ENCODE results near the gene TBX18. TPM values are rescaled to one million over a fixed set of nuclear protein-coding genes. Genes with fewer than 3 reads are reported as not detected.

Gene TBX18
- total RNA-seq, 1 donor from 2014 or later, result 1.4 TPM

DNA sequence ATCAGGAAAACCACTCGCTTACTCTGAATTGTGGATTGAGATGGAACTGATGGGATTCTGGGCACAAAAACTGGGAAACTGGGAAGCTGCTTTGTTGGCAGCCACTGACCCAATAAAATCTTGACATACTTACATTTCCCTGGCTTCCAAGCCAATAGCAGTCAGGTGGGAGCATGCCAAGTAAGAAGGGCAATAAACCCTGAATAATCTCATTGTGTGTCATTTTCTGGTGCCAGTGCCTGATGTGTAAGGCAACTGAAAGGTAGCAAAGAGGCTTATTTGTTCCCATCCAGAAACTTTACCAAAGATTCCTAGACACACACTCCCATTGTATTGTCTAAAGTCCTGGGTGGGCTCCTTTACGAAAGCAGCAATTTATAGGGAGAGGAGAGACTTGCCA, 93.2 kb downstream of the TBX18 start:
- no peak for DNase-seq (ENCODE audit: low spot score)

DNA sequence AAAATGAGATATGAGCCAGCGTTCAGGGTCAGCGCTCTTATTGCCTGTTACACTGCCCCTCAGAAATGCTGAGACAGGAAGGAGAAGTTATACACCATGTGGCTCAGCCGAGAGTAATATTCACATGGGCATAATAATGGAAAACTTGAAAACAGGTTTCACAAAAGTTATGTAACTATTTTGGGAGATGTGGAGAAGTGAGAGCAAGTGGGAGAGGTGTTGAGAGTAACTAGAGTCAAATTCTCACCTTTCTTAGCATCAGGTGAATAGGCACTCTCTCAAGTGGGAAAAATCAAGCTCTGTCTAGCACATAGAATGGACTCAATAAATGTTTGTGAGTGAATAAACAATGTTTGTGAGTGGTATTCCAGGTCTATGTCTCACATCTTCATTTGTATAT, 94.5 kb downstream of the TBX18 start:
- no peak for DNase-seq (ENCODE audit: low spot score)

DNA sequence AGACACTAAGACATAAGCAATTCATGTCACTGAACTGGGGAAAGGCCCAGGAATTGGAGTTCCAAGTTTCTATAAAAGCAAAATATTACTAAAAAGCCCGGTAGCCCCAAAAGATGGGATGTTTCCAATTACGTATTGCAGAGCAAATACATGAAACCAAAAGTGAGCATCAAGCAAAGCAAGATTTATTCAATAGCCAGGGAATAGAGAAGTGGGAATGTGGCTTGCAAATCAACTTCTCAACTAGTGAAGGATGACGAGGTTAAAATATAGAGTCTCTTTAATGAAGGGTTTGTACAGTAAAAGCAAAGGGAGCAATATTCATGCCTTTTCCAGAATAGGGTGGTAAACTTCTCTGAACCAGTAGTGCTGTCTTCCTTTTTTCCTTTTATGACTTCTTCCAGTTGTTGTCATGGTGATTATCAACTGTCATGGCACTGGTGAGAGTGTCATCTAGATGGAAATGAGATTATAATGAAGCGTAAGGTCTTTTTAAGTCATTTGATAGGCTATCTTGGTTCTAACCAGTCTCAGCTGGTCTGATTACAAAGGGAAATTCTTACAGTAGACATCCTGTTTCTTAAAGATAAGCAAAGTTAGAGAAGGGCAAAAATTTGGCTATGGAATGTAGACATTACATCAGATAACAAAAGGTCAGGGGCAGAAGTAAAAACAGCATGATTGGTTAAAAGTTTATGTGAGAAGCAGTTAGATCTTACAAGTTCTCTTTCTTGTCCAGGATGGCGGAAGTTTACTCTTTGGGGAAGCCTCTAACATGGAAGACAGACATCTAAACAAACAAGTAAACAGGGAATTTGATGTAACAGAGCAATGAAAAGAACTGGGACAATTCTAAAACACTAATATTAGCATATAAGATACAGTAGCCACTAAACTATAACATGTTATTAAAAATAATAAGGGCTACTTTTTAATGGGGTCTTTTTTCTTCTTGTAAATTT, 96.9 kb downstream of the TBX18 start:
- no peak for DNase-seq (ENCODE audit: low spot score)

DNA sequence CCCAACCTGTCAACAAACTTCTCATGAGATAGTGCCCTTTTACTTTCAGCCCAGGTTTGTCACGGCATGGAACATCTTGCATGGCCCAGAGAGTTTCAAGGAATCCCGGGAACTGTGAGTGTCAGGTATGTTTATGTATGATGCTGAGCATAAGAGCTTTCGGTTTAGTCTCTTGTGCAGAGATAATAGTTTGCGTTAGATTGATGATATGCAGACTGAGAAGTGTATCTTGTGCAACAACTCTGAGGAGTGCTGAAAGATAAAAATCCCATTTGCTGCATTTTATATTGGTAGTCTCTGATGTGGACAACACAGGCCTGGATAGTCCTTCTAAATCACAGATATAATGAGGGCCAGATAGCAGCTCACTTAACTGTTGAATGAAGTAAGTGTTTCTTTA, 99.0 kb downstream of the TBX18 start:
- DNase-seq (ENCODE audit: low spot score), result no peak

DNA sequence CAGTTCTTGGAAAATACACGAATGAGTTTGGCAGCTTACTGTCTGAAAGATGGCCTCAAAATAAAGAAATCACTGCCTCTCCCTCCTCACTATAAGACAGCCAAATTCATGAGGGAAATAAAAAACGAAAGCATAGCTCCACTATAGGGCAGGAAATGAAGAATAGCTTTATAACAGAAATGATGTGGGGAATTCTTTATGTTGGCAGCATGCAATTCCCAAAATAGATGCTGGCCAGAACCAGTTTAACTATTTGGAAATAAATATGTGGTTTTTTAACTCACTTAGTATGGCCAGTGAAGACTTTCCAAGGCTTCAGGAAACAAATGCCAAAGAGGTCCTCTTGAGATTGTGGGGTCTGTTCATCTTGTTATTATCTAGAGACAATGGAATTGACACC, 100.5 kb downstream of the TBX18 start:
- DNase-seq (ENCODE audit: low spot score), result no peak

DNA sequence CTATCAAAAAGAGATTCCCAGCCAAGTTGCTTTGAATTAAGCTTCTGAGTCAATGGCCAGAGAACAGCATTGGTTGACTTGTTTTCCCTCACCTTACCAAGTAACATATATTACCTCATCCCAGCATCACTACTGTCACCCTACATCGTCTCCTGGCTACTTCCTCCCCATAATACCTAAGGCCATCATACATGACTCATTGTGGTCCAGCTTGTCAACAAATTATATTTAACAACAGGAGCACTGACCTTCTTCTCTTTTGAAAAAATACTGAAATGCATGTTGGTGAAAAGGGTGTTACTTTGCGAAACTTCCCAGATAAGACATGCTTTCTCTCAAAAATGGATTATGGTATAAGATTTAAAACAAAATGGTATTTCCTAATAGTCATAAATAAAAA, 106.9 kb downstream of the TBX18 start:
- no peak for DNase-seq (ENCODE audit: low spot score)

DNA sequence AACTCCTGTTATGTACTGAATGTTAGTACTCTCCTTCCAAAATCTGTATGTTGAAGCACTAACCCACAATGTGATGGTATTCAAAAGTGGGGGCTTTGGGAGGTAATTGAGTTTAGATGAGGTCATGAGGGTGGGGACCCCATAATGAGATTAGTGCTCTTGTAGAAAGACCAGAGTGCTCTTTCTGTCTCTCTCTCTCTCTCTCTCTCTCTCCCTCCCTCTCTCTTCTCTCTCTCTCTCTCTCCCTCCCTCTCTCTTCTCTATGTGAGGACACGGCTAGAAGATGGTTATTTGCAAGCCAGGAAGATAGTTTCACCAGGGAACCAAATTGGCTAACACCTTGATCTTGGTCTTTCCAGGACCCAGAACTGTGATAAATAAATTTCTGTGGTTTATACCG, 107.4 kb downstream of the TBX18 start:
- DNase-seq (ENCODE audit: low spot score), result no peak

DNA sequence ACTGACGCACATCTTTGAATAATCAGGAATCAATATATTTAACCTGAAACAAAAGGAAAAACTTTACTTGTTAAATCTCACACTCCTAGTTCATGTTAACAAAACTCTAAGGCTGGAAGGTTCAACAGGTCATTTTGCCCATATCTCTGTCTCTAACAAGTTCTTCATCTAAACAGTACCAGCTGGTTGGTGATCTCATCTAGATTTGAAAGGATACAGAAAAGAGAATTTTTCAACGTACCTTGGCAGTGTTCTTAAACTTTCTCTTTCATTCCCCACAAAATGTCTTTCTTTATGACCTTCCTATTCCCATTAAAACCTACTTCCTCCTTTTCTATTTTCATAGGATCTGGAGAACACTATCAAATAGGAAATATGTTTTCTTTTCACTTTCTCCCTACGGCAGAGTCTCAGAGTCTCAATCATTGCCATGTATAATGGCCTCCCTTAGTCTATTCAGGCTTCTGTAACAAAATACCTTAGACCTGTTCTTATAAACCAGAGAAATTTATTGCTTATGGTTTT, 111.3 kb downstream of the TBX18 start:
- DNase-seq (ENCODE audit: low spot score), result no peak

DNA sequence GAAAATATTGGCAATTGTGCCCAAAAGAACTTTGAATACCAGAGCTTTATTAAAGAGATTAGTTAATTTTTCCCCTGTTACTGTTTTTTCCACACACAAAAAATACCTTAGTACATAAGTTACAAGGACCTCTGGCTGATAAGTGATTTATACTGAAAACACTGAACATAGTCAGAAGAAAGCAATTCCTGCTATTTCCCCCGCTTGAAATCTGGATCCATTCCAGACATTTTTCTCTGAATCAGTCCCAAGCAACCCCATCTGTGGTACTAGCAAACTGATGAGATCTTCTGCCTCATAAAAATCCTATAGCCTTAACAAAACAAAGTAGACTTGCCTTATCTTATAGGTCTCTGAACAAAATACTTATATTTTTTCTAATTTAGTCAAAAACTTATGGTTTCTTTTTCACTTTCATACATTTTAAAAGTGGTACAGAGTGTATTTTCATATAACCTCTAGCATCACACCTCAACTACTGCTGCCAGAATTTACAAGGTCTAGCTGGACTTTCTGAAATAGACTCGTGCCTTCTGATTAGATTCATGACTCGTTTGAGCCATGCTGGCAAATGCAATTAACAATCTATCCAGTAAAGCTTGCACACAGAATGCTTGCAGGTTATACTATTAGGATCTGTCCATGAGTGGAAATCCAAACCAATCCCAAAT, 111.9 kb downstream of the TBX18 start:
- no peak for DNase-seq (ENCODE audit: low spot score)

DNA sequence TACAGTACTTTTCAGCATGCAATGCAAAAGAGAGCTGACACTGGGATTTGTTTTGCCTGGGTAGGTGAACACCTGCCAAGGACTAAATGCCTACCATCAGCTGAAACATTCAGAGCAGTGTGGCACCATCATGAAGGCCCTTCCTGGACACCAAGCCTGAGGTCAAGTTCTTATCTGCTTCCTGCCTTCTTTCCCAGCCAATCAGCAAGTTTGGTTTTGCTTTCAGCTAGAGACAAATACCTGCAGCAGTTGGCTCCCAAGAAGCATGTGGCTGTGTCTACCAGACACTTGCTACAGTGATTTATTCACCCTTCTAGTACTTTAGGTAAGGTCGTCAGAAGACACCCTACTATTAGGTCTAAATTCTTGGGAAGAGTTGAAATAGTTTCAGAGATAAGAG, 112.8 kb downstream of the TBX18 start:
- DNase-seq (ENCODE audit: low spot score), result no peak

DNA sequence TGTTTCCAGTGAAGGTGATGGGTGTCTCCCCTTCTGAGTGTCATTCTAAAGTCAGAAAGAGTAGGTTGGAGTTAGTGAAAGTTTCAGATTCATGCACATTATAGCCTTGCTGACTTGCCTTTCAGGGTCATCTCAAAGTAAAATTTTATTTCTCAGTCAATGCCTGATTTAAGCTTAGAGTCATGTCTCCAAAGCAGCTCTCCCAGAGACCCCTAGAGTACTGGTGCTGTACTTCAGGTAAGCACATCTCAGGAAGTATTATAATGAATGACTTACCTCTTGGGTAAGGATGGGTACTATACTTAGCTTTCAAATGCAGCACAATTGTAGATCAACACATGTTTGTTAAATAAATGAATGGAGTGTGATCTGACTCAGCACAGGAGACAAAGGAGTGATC, 116.0 kb downstream of the TBX18 start:
- no peak for DNase-seq (ENCODE audit: low spot score)

DNA sequence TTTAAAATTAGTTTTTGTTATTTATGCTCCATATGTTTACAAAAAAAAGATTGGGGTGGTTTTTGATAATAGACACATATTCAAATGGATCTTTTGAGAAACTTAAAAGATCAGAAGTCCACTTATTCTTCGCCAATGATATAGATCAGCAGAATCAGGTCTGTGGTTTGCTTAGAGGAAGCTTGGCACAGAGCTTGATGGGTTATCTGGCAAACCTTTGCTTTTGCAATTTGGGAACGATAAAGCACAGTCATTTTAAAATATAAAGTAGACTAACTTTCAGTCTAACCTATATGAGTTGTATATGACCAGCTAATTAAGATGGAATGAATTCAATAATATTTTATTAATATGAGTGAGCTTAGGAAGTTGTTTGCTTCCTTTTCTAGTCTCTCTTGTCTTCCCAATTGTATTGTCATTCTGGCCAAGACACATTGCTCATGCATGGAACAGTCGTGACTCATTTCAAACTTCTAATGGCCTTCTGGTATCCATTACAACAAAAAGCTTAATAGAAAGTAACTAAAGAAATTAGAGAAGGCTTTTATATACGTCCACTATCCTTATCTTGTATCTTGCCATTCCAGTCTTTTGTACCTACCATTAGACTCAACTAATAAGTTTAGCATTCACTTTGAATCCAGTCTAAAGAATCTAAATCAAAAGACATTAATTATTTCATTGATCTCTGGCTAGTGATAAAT, 118.7 kb downstream of the TBX18 start:
- DNase-seq (ENCODE audit: low spot score), result no peak

DNA sequence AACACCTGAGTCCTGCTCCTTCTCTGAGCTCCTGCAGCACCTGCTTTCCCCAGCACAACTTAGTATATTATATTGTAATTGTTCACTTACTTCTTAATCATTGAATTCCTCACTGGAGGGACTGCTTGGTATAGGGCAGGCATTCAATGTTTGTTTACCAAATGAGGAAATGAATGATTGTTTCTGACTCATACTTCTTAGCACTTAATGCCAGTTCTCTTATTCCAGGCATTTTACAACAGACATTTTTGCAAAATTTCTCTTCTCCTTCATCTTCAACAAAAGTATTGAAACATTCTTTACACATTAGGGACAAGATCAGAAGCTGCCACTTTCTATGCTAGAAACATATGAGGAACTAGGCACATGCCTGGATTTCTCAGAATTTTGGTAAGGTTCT, 119.4 kb downstream of the TBX18 start:
- DNase-seq (ENCODE audit: low spot score), result no peak

DNA sequence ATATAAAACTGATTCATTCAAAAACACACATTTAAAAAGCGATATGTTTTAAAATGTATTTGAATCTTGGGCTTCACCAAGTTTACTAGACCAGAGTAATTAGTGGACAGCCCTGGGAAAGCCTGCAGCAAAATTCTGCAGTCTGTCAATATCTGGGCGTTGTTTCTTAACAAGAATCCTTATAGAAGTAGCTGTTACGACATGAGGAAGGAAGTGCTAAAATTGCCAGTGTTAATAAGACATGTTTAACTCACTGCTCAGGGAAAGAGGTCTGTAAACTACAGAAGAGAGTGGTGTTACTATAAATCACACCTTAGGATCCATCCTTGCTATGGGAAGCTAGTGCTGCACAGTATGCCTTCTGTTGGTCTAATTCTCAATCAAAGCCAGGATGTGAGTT, 120.6 kb downstream of the TBX18 start:
- DNase-seq (ENCODE audit: low spot score), result peak; percentile 14

DNA sequence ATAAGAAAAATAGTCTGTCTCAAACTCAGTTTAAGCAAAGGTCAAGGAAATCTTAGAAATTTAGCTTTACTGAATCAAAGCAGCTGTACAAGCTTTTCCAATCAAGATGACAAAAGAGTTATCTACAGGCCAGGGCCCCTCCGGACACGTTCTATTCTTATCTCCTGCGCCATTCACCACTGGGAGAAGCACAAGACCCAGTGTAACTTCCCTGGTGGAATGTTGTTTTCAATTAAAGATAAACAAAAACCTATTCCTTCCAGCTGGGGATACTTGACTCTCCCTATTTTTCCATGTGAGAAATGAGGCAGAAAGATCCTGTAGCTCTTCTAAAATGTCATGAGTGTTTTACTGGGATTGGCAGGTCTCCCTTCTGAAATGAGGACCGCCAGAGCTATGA, 123.3 kb downstream of the TBX18 start:
- no peak for DNase-seq (ENCODE audit: low spot score)

DNA sequence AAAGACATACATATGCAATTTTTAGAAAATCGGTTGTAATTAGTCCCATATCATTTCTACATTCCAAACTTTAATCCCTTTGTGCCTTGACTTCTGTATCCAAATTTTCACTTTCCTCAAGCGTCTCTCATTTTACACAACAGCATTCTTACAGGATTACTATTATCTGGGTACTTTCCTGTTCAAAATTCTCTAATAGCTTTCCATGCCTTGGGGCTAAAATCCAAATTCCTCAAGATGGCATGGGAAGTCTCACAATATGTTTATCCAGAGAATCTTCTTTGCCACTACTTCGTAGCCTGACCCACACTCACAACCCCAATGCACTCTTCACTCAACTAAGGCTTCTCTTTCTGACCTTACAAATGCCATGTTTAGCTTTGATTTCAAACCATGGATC, 125.0 kb downstream of the TBX18 start:
- DNase-seq (ENCODE audit: low spot score), result no peak

DNA sequence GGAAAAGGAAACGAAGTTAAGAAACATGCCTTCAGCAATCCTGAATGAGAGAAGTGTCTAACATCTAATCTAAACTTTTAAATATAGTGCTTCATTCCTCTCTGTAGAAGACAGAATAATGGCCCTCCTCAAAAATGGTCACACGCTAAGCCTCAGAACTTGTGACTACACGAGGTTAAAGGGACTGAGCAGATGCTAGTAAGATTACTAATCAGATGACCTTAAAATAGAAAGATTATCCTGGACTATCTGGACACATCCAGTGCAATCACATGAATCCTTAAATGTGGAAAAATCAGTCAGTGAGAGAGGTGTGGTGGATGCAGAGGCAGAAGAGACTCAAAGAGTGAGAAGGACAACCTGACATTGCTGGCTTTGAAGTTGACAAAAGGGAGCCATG, 126.1 kb downstream of the TBX18 start:
- no peak for DNase-seq (ENCODE audit: low spot score)
